LNCaP clone FGC (cell line): ENCODE results near the gene EXOSC5.
A peak's percentile ranks its signal among the peaks of the same experiment; 100 is the strongest.

Source experiments
- DNase-seq: peaks from one replicate; pipeline ENCODE4 v3.0.0-alpha.2; 2011; ENCODE audit warnings: low read depth
- H3K4me3 ChIP-seq: 2 replicates; pipeline ENCODE4 v1.5.1; 2011; ENCODE audit warnings: mild to moderate bottlenecking, low read depth, low read length, control low read depth
- TF ChIP-seq, protein P1 (sequence below): IDR thresholded peaks from 2 replicates; pipeline ENCODE4 v1.5.1; 2012; ENCODE audit warnings: mild to moderate bottlenecking; ENCODE audit not compliant: control insufficient read depth, insufficient read depth; ENCODE audit errors: extremely low read depth

The EXOSC5 gene

DNA sequence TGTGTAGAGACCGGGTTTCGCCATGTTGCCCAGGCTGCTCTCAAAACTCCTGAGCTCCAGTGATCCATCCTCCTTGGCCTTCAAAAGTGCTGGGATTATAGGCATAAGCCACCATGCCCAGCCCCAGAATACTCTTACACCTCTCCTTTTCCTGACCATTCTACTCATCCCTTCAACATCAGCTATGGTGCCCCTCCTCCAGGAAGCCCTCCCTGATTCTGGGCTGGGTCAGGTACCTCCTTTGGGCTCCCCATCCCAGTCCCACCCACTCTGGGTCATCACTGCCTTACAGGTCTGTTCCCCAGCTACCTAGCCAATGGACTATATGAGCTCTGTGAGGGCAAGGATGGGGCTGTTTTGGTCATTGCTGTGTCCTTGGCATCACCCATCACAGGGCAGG, 53.0 kb downstream of the EXOSC5 start:
- no peak overlapping the region for H3K4me3 ChIP-seq
- TF ChIP-seq, protein P1, sequence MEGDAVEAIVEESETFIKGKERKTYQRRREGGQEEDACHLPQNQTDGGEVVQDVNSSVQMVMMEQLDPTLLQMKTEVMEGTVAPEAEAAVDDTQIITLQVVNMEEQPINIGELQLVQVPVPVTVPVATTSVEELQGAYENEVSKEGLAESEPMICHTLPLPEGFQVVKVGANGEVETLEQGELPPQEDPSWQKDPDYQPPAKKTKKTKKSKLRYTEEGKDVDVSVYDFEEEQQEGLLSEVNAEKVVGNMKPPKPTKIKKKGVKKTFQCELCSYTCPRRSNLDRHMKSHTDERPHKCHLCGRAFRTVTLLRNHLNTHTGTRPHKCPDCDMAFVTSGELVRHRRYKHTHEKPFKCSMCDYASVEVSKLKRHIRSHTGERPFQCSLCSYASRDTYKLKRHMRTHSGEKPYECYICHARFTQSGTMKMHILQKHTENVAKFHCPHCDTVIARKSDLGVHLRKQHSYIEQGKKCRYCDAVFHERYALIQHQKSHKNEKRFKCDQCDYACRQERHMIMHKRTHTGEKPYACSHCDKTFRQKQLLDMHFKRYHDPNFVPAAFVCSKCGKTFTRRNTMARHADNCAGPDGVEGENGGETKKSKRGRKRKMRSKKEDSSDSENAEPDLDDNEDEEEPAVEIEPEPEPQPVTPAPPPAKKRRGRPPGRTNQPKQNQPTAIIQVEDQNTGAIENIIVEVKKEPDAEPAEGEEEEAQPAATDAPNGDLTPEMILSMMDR: no peak
- DNase-seq: no peak

DNA sequence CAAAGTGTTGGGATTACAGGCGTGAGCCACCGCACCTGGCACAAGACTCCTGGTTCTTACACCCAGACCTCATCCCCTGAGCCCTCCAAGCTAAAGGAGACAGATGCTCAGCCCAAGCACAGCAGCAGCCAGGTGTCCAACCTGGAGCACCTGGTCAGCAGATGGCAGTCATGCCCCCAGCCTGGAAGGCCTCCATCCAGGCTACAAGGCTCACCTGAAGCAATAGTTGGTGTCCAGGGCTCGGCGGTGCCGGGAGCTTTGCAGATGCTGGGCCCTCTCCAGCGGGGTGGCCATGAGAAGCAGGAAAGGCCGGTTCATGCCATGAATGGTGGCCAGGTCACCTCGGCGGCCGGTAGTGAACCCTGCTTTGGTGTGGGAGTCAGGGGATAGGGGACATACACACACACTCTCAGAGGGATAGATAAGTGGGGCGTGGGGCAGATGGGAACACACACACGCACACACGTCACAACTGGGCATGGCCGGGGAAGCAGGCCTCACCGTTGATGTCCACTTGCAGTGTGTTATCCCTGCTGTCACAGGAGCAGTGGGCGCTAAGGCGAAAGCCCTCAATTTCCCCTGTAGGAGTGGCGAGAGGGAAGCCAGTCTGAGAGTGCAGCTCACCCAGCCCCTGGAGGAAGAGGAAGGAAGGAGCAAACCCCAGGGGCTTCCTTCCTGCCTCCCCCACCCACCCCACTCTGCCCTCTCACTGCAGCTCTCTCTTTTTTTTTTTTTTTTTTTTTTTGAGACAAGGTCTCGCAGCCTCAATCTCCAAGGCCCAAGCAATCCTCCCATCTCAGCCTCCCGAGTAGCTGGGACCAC, 55.3 kb downstream of the EXOSC5 start:
- TF ChIP-seq, protein P1: peak; percentile 55
- no peak overlapping the region for H3K4me3 ChIP-seq
- no peak for DNase-seq

DNA sequence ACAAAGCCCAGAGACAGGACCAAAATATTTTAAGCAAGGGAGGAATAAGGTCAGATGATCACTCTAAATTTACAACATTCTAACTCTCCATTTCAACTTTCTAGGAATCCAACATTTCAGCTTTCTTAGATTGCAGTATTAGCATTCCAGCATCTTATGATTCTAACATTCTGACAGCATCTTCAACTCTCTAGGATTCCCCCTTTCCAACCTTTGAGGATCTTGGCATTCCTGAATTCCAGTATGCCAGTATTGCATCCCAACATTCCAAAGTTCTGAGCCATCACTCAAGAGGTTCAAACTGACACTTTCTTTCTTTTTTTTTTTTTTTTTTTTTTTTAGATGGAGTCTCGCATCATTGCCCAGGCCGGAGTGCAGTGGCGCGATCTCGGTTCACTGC, 57.2 kb downstream of the EXOSC5 start:
- TF ChIP-seq, protein P1: no peak
- H3K4me3 ChIP-seq: no peak overlapping the region
- no peak for DNase-seq
